HUES48 (cell line): Measurements from ENCODE around the gene ATP6AP1.
A peak's percentile ranks its signal among the peaks of the same experiment; 100 is the strongest.

Experiments
- H3K27ac ChIP-seq: one replicate; pipeline ENCODE4 v1.7.0; 2013; ENCODE audit warnings: low read depth, low read length, inconsistent platforms
- H3K27me3 ChIP-seq: 2 replicates; pipeline ENCODE4 v1.6.1; 2013; ENCODE audit warnings: mild to moderate bottlenecking, low read length; ENCODE audit not compliant: control insufficient read depth, insufficient read depth
- H3K36me3 ChIP-seq: 2 replicates; pipeline ENCODE4 v1.6.1; 2013; ENCODE audit warnings: low read length; ENCODE audit not compliant: control insufficient read depth, insufficient read depth
- H3K4me1 ChIP-seq: 2 replicates; pipeline ENCODE4 v1.6.1; 2013; ENCODE audit warnings: mild to moderate bottlenecking, low read length; ENCODE audit not compliant: control insufficient read depth, insufficient read depth
- H3K4me3 ChIP-seq: 2 replicates; pipeline ENCODE4 v1.5.1; 2013; ENCODE audit warnings: mild to moderate bottlenecking, low read depth, low read length
- H3K9ac ChIP-seq: 2 replicates; pipeline ENCODE4 v1.6.1; 2013; ENCODE audit warnings: mild to moderate bottlenecking, low read depth, low read length, moderate library complexity
- H3K9me3 ChIP-seq: 2 replicates; pipeline ENCODE4 v1.6.1; 2013; ENCODE audit warnings: low read length; ENCODE audit not compliant: control insufficient read depth, insufficient read depth

ATP6AP1 gene

DNA sequence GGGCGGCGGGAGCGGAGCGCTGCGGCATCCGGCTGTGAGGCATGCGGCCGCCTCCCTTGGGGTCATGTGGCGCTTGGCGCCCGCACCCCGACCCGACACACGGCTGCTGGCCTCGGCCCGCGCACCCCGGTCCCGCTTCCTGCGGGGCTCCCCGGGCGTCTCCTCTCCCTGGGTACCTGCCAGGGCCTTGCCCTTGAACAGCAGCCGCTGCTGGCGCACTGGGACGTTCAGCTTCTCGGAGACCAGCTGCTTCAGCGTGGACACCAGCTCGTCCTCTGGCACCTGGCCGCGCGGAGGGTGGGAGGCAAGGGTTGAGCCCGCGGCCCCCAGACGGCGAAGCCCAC is 57.5 kb downstream of the ATP6AP1 start:
- peak overlapping the region; percentile 67 for H3K4me3 ChIP-seq
- H3K27ac ChIP-seq, result no peak overlapping the region
- H3K36me3 ChIP-seq, result peaks cover 12% of the 10 kb centered on the region
- no peaks in the 10 kb centered on the region for H3K4me1 ChIP-seq
- H3K9ac ChIP-seq, result no peak overlapping the region
- H3K27me3 ChIP-seq, result no peaks in the 10 kb centered on the region
- H3K9me3 ChIP-seq, result peaks cover 35% of the 10 kb centered on the region; the same call in 1 of the 2 replicates
